ENCODE measurements around the gene TMEM132D. TPM values are rescaled to one million over a fixed set of nuclear protein-coding genes. Genes with fewer than 3 reads are reported as not detected.
A peak's percentile ranks its signal among the peaks of the same experiment; 100 is the strongest.

TMEM132D gene
- total RNA-seq, 1 donor = not detected

DNA sequence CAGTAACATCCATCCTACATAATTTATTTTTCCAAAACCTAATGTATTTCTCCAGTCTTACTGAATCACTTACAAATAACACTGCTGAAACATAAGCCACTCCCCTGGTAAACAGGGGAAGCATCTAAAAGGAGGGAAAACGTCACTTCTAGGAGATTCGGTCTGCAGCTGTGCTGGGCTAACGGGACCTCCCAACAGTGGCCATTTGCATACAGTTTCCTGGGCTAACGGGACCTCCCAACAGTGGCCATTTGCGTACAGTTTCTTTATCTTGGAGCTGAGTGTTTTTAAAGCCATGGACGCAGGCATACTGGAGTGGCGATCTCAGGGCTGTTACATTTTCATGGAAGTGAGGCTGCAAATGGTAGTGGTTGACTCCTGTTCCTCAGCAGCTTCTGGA is 242.9 kb downstream of the TMEM132D start:
- H3K27ac ChIP-seq (ENCODE audit: low read depth, low read length) = no peak overlapping the region
- H3K4me2 ChIP-seq (ENCODE audit: insufficient read depth, low read length) = no peak overlapping the region
- no peaks in the 10 kb centered on the region for H4K20me1 ChIP-seq (ENCODE audit: insufficient read depth, low read length)
- no peak overlapping the region for H3K4me3 ChIP-seq (ENCODE audit: insufficient read depth, low read length)
- no peak for DNase-seq (ENCODE audit: insufficient read length, low spot score, missing footprints)
- H3K79me2 ChIP-seq (ENCODE audit: insufficient read depth, low read length) = no peaks in the 10 kb centered on the region
- H3K36me3 ChIP-seq (ENCODE audit: insufficient read depth, low read length) = no peaks in the 10 kb centered on the region
- no peak overlapping the region for H2AFZ ChIP-seq (ENCODE audit: low read length)
- H3K9me3 ChIP-seq (ENCODE audit: low read depth, low read length) = no peaks in the 10 kb centered on the region
- H3K4me1 ChIP-seq (ENCODE audit: insufficient read depth, low read length) = no peaks in the 10 kb centered on the region
- no peaks in the 10 kb centered on the region for H3K27me3 ChIP-seq (ENCODE audit: insufficient read depth, low read length)
- TF ChIP-seq, protein P1, sequence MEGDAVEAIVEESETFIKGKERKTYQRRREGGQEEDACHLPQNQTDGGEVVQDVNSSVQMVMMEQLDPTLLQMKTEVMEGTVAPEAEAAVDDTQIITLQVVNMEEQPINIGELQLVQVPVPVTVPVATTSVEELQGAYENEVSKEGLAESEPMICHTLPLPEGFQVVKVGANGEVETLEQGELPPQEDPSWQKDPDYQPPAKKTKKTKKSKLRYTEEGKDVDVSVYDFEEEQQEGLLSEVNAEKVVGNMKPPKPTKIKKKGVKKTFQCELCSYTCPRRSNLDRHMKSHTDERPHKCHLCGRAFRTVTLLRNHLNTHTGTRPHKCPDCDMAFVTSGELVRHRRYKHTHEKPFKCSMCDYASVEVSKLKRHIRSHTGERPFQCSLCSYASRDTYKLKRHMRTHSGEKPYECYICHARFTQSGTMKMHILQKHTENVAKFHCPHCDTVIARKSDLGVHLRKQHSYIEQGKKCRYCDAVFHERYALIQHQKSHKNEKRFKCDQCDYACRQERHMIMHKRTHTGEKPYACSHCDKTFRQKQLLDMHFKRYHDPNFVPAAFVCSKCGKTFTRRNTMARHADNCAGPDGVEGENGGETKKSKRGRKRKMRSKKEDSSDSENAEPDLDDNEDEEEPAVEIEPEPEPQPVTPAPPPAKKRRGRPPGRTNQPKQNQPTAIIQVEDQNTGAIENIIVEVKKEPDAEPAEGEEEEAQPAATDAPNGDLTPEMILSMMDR (IDR thresholded peaks at IDR 0.05; ENCODE audit: extremely low read depth, low read depth, low read length) = no peak

DNA sequence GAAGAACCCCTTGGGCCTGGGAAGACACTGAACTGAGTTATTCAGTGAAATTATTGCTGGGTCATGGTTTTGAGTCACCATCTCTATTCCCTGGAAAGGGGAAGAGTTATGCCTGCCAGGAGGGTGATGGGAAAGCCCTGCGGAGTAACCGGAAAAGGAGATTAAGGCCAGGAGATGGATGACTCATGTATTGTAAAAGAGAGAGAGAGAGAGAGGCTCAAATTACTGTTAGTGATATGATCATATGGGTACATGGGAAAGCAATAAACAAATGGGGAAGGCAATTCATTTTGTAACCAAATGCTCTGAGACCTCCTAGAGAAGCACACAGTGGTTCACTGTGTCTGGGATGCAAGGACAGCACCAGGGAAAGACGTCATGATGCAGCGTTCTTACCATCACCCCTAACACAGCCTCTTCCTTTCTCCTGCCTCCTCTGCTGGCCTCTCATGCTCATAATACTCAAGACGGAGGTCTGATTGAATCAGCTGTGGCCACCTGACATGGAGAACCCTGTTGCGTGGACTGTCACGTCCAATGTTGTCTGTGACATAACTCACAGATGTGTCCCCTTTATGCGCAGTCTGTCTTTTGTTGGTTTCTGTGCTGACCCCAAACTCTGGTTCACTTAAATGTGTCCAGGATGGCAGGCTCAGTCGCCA is 243.7 kb downstream of the TMEM132D start:
- no peaks in the 10 kb centered on the region for H4K20me1 ChIP-seq (ENCODE audit: insufficient read depth, low read length)
- no peak overlapping the region for H2AFZ ChIP-seq (ENCODE audit: low read length)
- H3K4me2 ChIP-seq (ENCODE audit: insufficient read depth, low read length) = no peak overlapping the region
- TF ChIP-seq, protein P1 (IDR thresholded peaks at IDR 0.05; ENCODE audit: extremely low read depth, low read depth, low read length) = no peak
- peak; percentile 62 for DNase-seq (ENCODE audit: insufficient read length, low spot score, missing footprints)
- H3K9me3 ChIP-seq (ENCODE audit: low read depth, low read length) = no peaks in the 10 kb centered on the region
- H3K79me2 ChIP-seq (ENCODE audit: insufficient read depth, low read length) = no peaks in the 10 kb centered on the region
- H3K4me3 ChIP-seq (ENCODE audit: insufficient read depth, low read length) = no peak overlapping the region
- H3K27ac ChIP-seq (ENCODE audit: low read depth, low read length) = no peak overlapping the region
- H3K27me3 ChIP-seq (ENCODE audit: insufficient read depth, low read length) = no peaks in the 10 kb centered on the region
- H3K36me3 ChIP-seq (ENCODE audit: insufficient read depth, low read length) = no peaks in the 10 kb centered on the region
- H3K4me1 ChIP-seq (ENCODE audit: insufficient read depth, low read length) = no peaks in the 10 kb centered on the region

DNA sequence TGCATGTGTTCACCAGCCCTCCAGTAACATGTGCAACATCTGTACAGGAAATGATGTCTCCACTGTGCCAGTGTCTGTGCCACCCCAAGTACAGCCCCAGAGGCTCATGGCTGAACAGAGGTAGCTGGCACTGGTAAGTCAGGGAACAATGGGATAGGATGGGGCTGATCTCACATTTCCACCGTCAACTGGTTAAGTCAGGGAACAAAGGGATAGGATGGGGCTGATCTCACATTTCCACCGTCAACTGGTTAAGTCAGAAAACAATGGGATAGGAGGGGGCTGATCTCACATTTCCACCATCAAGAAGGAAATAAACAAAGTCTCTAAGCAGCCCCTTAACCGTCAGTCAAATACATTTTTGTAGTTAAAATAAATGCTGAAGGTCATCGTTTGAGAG is 246.6 kb downstream of the TMEM132D start:
- H2AFZ ChIP-seq (ENCODE audit: low read length) = no peak overlapping the region
- H3K4me2 ChIP-seq (ENCODE audit: insufficient read depth, low read length) = no peak overlapping the region
- no peak overlapping the region for H3K4me3 ChIP-seq (ENCODE audit: insufficient read depth, low read length)
- H3K27me3 ChIP-seq (ENCODE audit: insufficient read depth, low read length) = no peaks in the 10 kb centered on the region
- H3K9me3 ChIP-seq (ENCODE audit: low read depth, low read length) = peaks cover 4% of the 10 kb centered on the region
- no peaks in the 10 kb centered on the region for H4K20me1 ChIP-seq (ENCODE audit: insufficient read depth, low read length)
- TF ChIP-seq, protein P1 (IDR thresholded peaks at IDR 0.05; ENCODE audit: extremely low read depth, low read depth, low read length) = no peak
- no peak overlapping the region for H3K27ac ChIP-seq (ENCODE audit: low read depth, low read length)
- H3K36me3 ChIP-seq (ENCODE audit: insufficient read depth, low read length) = no peaks in the 10 kb centered on the region
- H3K79me2 ChIP-seq (ENCODE audit: insufficient read depth, low read length) = no peaks in the 10 kb centered on the region
- DNase-seq (ENCODE audit: insufficient read length, low spot score, missing footprints) = no peak
- no peaks in the 10 kb centered on the region for H3K4me1 ChIP-seq (ENCODE audit: insufficient read depth, low read length)

DNA sequence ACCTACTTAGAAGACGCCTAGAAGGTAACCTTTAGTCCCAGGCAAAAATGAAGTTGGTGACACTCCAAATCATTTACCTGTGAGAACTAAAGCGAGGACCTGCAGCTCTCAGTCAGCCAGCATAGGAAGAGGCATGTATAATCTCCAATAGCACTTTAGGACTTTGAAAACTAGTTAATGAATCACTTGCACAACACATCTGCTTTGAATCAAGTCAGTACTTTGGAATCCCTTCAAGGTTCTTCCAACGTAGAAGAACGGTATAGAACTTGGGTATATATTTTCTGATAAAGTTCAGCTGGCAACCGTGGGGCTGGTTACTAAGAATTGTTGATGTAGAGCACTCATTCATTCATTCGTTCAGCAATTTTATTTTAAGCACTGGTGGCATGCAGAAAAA is 251.9 kb downstream of the TMEM132D start:
- H3K9me3 ChIP-seq (ENCODE audit: low read depth, low read length) = peaks cover 4% of the 10 kb centered on the region
- H3K4me3 ChIP-seq (ENCODE audit: insufficient read depth, low read length) = no peak overlapping the region
- no peaks in the 10 kb centered on the region for H3K36me3 ChIP-seq (ENCODE audit: insufficient read depth, low read length)
- no peak overlapping the region for H2AFZ ChIP-seq (ENCODE audit: low read length)
- H3K27me3 ChIP-seq (ENCODE audit: insufficient read depth, low read length) = no peaks in the 10 kb centered on the region
- H3K4me1 ChIP-seq (ENCODE audit: insufficient read depth, low read length) = no peaks in the 10 kb centered on the region
- no peaks in the 10 kb centered on the region for H4K20me1 ChIP-seq (ENCODE audit: insufficient read depth, low read length)
- H3K79me2 ChIP-seq (ENCODE audit: insufficient read depth, low read length) = no peaks in the 10 kb centered on the region
- H3K27ac ChIP-seq (ENCODE audit: low read depth, low read length) = no peak overlapping the region
- no peak overlapping the region for H3K4me2 ChIP-seq (ENCODE audit: insufficient read depth, low read length)
- DNase-seq (ENCODE audit: insufficient read length, low spot score, missing footprints) = no peak
- TF ChIP-seq, protein P1 (IDR thresholded peaks at IDR 0.05; ENCODE audit: extremely low read depth, low read depth, low read length) = no peak

Measured in osteoblast (primary cell).